Upper lobe of left lung (tissue), 6 donors: ENCODE data around the gene ZNF101. TPM values are rescaled to one million over a fixed set of nuclear protein-coding genes. Genes with fewer than 3 reads are reported as not detected.
"Not testable (repeated sequence)": the region's sequence is repeated elsewhere in the genome, so short reads cannot be mapped to it uniquely, and the experiment has no call there.

ENCODE experiments used
- ATAC-seq, 2 donors: fragments of 200-7000 bp; cut with Tn5 transposase; one replicate each; pipeline ENCODE4 v1.9.1; 2022; ENCODE audit warnings: mild to moderate bottlenecking in 2 of 2, moderate library complexity in 2 of 2; ENCODE audit not compliant: low FRiP score in 2 of 2
- DNase-seq, 2 donors: peaks; one replicate each; pipeline ENCODE4 v3.0.0-alpha.2; 2019 to 2020
- H3K27ac ChIP-seq, 4 donors: fragments of 200-600 bp; sonication (generic); one replicate each; pipeline ENCODE4 v1.5.1; 2016 to 2019
- H3K27me3 ChIP-seq, 4 donors: fragments of 200-600 bp; sonication (generic); one replicate each; pipeline ENCODE4 v1.5.1; 2017 to 2019
- H3K36me3 ChIP-seq, 4 donors: fragments of 200-600 bp; sonication (generic); one replicate each; pipeline ENCODE4 v1.5.1; 2016 to 2019
- H3K4me1 ChIP-seq, 4 donors: fragments of 200-600 bp; sonication (generic); one replicate each; pipeline ENCODE4 v1.5.1; 2018 to 2019
- H3K4me3 ChIP-seq, 4 donors: fragments of 200-600 bp; sonication (generic); one replicate each; pipeline ENCODE4 v1.5.1; 2017 to 2019; ENCODE audit warnings: mild to moderate bottlenecking in 2 of 4, moderate library complexity in 1 of 4
- H3K9me3 ChIP-seq, 4 donors: fragments of 200-600 bp; sonication (generic); one replicate each; pipeline ENCODE4 v1.5.1; 2018 to 2019
- EP300 ChIP-seq, 4 donors: sonication (generic); formaldehyde crosslinking; IDR thresholded peaks; one replicate each; pipeline ENCODE4 v1.5.1; 2017; ENCODE audit warnings: antibody characterized with exemption in 4 of 4, control low read depth in 2 of 4
- POLR2A ChIP-seq, 4 donors: fragments of 450-650 bp; IDR thresholded peaks; one replicate each; pipeline ENCODE4 v1.5.1; 2016 to 2017; ENCODE audit warnings: antibody characterized with exemption in 4 of 4, mild to moderate bottlenecking in 2 of 4
- POLR2AphosphoS5 ChIP-seq, 2 donors: sonication (generic); formaldehyde crosslinking; IDR thresholded peaks; one replicate each; pipeline ENCODE4 v1.5.1; 2017; ENCODE audit warnings: antibody characterized with exemption in 2 of 2
- WGBS, 2 donors: methylation state at CpG; one replicate each; pipeline ENCODE4 v1.1.5; 2017 to 2018; 5-methylcytosine and 5-hydroxymethylcytosine counted together
- total RNA-seq, 6 donors: library from RNA; depleted of rRNA in 4 of 6; stranded (reverse); fragments of >200 nt in 4 of 6; gene quantifications; one replicate each; pipeline versions ENCODE4 v1.1.0 to v1.2.1, GENCODE V29; 2016 to 2021
- TF ChIP-seq, protein P1 (sequence below), 6 experiments: fragments of 450-650 bp in 4 of 6; fragments of 200-600 bp in 2 of 6; sonication (generic) in 2 of 6; IDR thresholded peaks; one replicate each; pipeline ENCODE4 v1.5.1; 2016 to 2019; ENCODE audit warnings: antibody characterized with exemption in 6 of 6
- donor health status: DM: no; HTN: no; CAD: no; lungs with moderate emphysema.
- donor health status: DM: no; HTN: yes; CAD: no; lungs with severe emphysema.

The ZNF101 gene
- total RNA-seq, 6 donors from 2014 or later, result 3.4 to 16.1 (median 11.1) TPM

DNA sequence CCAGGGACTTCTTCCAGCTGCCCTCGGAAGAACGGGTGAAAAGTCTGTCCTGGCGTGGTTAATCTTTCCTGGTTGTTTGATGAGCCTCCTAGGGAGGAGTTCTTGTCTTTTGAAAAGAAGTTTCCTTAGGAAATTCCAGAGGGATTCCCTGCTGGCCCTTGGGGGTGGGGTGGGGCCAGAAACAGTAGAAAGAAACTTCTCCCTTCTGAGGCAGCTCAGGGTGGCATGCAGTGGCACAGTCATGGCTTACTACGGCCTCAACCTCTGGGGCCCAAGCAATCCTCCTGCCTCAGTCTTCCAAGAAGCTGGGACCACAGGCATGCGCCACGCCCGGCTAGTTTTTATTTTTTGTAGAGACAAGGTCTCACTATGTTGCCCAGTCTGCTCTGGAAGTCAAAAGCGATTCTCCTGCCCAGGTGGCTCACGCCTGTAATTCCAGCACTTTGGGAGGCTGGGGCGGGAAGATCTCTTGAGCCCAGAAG is 1.5 kb downstream of the ZNF101 start:
- WGBS, 2 donors, result 79 to 81% methylated on average over 9 to 10 of the region's 10 CpGs
- Histone ChIP-seq H3K27ac (peak overlapping the region in 1 of 4 donors; percentile 95), H3K9me3 (peaks cover 0 to 9% (median 2%) of the 10 kb centered on the region in 4 donors), H3K27me3 (no peaks in the 10 kb centered on the region), H3K36me3 (peaks cover 5 to 21% (median 10%) of the 10 kb centered on the region in 4 donors), H3K4me3 (peak overlapping the region in 3 of 4 donors; percentile 85 to 95 (median 95)), H3K4me1 (peaks cover 12 to 23% (median 15%) of the 10 kb centered on the region in 4 donors)
- TF ChIP-seq, protein P1, sequence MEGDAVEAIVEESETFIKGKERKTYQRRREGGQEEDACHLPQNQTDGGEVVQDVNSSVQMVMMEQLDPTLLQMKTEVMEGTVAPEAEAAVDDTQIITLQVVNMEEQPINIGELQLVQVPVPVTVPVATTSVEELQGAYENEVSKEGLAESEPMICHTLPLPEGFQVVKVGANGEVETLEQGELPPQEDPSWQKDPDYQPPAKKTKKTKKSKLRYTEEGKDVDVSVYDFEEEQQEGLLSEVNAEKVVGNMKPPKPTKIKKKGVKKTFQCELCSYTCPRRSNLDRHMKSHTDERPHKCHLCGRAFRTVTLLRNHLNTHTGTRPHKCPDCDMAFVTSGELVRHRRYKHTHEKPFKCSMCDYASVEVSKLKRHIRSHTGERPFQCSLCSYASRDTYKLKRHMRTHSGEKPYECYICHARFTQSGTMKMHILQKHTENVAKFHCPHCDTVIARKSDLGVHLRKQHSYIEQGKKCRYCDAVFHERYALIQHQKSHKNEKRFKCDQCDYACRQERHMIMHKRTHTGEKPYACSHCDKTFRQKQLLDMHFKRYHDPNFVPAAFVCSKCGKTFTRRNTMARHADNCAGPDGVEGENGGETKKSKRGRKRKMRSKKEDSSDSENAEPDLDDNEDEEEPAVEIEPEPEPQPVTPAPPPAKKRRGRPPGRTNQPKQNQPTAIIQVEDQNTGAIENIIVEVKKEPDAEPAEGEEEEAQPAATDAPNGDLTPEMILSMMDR (IDR thresholded peaks at IDR 0.05), result no peak
- TF ChIP-seq EP300 (IDR thresholded peaks at IDR 0.05), result no peak
- TF ChIP-seq POLR2AphosphoS5 (IDR thresholded peaks at IDR 0.05), result no peak
- no peak for TF ChIP-seq POLR2A (IDR thresholded peaks at IDR 0.05)
- DNase-seq (no peak), ATAC-seq (no peak)

DNA sequence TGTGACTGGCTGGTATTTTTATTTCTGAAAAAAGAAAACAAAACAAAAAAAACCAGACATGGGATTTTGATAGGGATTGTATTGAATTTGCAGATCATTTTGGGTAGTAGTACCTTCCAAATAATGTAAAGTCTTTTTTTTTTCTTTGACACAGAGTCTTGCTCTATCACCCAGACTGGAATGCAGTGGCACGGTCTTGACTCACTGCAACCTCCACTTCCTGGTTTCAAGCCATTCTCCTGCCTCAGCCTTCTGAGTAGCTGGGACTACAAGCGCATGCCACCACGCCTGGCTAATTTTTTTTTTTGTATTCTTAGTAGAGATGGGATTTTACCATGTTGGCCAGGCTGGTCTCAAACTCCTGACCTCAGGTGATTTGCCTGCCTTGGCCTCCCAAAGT is 4.2 kb downstream of the ZNF101 start:
- WGBS, 2 donors, result 90 to 94% methylated on average over 3 of the region's 3 CpGs
- peaks cover 12 to 19% (median 14%) of the 10 kb centered on the region in 4 donors for H3K4me1 ChIP-seq
- no peak for ATAC-seq
- H3K27me3 ChIP-seq, result no peaks in the 10 kb centered on the region
- no peak overlapping the region for H3K27ac ChIP-seq
- peaks cover 0 to 29% (median 7%) of the 10 kb centered on the region in 4 donors for H3K9me3 ChIP-seq
- H3K4me3 ChIP-seq, result no peak overlapping the region
- TF ChIP-seq POLR2A (IDR thresholded peaks at IDR 0.05) (no peak), POLR2AphosphoS5 (IDR thresholded peaks at IDR 0.05) (no peak), EP300 (IDR thresholded peaks at IDR 0.05) (no peak)
- TF ChIP-seq, protein P1 (IDR thresholded peaks at IDR 0.05), result no peak
- H3K36me3 ChIP-seq, result peaks cover 7 to 47% (median 14%) of the 10 kb centered on the region in 4 donors
- DNase-seq, result no peak

DNA sequence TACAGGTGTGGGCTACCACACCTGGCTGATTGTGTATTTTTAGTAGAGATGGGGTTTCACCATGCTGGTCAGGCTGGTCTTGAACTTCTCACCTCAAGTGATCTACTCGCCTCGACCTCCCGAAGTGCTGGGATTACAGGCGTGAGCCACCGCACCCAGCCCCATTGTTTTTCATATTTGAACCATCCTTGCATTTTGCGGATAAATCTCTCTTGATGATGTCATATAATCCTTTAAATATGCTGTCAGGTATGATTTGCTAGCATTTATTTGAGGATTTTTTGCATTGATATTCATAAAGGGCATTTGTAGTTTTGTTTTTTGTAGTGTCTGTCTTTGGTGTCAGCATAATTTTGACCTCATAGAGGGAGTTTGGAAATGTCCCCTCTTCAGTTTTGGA is 5.7 kb downstream of the ZNF101 start:
- no peak for ATAC-seq
- peaks cover 5 to 44% (median 18%) of the 10 kb centered on the region in 4 donors for H3K9me3 ChIP-seq
- H3K4me3 ChIP-seq, result no peak overlapping the region

DNA sequence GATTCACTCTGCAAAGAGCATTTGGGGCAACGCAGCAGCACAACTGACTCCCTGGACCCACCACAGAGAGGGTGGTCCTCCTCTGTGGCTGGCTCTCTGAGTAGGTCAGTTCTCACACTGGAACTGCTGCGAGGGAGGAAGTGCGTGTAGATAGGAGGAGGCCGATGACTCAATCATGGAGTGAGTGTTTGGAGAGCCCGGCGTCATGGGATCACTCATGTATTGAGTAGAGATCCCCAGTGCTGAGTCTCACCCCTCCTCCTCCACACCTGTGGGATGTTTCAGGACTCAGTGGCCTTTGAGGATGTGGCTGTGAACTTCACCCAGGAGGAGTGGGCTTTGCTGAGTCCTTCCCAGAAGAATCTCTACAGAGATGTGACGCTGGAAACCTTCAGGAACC is 8.9 kb downstream of the ZNF101 start:
- H3K36me3 ChIP-seq, result peaks cover 26 to 78% (median 46%) of the 10 kb centered on the region in 4 donors
- no peak overlapping the region for H3K4me3 ChIP-seq
- H3K9me3 ChIP-seq, result peaks cover 5 to 67% (median 44%) of the 10 kb centered on the region in 4 donors
- no peaks in the 10 kb centered on the region for H3K27me3 ChIP-seq
- H3K27ac ChIP-seq, result no peak overlapping the region
- TF ChIP-seq POLR2AphosphoS5 (IDR thresholded peaks at IDR 0.05), result no peak
- TF ChIP-seq POLR2A (IDR thresholded peaks at IDR 0.05), result no peak
- ATAC-seq (no peak), DNase-seq (no peak)
- H3K4me1 ChIP-seq, result no peaks in the 10 kb centered on the region
- 96 to 98% methylated on average over 7 of the region's 7 CpGs for WGBS, 2 donors

More for the DNA sequence above, 5.7 kb downstream of the ZNF101 start:
- TF ChIP-seq, protein P1 (IDR thresholded peaks at IDR 0.05), result no peak
- no peak for TF ChIP-seq POLR2AphosphoS5 (IDR thresholded peaks at IDR 0.05)
- no peak for TF ChIP-seq EP300 (IDR thresholded peaks at IDR 0.05)
- TF ChIP-seq POLR2A (IDR thresholded peaks at IDR 0.05), result no peak
- DNase-seq, result no peak
- Histone ChIP-seq H3K4me1 (peaks cover 7 to 12% (median 10%) of the 10 kb centered on the region in 4 donors), H3K27me3 (no peaks in the 10 kb centered on the region), H3K36me3 (peaks cover 17 to 62% (median 29%) of the 10 kb centered on the region in 4 donors), H3K27ac (no peak overlapping the region)
- 98 to 99% methylated on average over 6 of the region's 6 CpGs for WGBS, 2 donors

DNA sequence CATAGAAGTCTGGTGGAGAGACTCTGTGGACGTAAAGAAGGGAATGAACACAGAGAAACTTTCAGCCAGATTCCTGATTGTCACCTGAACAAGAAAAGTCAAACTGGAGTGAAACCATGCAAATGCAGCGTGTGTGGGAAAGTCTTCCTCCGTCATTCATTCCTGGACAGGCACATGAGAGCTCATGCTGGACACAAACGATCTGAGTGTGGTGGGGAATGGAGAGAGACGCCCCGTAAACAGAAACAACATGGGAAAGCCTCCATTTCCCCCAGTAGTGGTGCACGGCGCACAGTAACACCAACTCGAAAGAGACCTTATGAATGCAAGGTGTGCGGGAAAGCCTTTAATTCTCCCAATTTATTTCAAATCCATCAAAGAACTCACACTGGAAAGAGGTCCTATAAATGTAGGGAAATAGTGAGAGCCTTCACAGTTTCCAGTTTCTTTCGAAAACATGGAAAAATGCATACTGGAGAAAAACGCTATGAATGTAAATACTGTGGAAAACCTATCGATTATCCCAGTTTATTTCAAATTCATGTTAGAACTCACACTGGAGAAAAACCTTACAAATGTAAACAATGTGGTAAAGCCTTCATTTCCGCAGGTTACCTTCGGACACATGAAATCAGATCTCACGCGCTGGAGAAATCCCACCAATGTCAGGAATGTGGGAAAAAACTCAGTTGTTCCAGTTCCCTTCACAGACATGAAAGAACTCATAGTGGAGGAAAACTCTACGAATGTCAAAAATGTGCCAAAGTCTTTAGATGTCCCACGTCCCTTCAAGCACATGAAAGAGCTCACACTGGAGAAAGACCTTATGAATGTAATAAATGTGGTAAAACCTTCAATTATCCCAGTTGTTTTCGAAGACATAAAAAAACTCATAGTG is 10.8 kb downstream of the ZNF101 start:
- no peaks in the 10 kb centered on the region for H3K27me3 ChIP-seq
- no peak overlapping the region for H3K27ac ChIP-seq
- H3K4me1 ChIP-seq, result no peaks in the 10 kb centered on the region
- ATAC-seq, result no peak
- DNase-seq, result no peak
- peaks cover 5 to 64% (median 51%) of the 10 kb centered on the region in 4 donors for H3K9me3 ChIP-seq
- TF ChIP-seq POLR2A (IDR thresholded peaks at IDR 0.05) (no peak), POLR2AphosphoS5 (IDR thresholded peaks at IDR 0.05) (no peak), EP300 (IDR thresholded peaks at IDR 0.05) (no peak)
- TF ChIP-seq, protein P1 (IDR thresholded peaks at IDR 0.05), result no peak
- 96 to 97% methylated on average over 20 of the region's 20 CpGs for WGBS, 2 donors
- H3K4me3 ChIP-seq, result no peak overlapping the region
- H3K36me3 ChIP-seq, result peaks cover 21 to 61% (median 43%) of the 10 kb centered on the region in 4 donors

DNA sequence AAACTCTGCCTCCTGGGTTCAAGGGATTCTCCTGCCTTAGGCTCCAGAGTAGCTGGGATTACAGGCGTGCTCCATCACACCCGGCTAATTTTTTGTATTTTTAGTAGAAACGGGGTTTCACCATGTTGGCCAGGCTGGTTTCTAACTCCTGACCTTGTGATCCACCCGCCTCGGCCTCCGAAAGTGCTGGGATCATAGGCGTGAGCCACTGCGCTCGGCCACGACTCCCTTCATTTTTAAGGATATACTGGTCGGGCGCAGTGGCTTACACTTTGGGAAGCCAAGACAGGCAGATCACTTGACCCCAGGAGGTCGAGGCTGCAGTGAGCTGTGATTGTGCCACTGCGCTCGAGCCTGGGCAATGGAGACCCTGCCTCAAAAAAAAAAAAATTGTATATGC is 17.5 kb downstream of the ZNF101 start:
- not testable (repeated sequence) for H3K36me3 ChIP-seq, H3K27me3 ChIP-seq, H3K4me3 ChIP-seq, ATAC-seq, H3K27ac ChIP-seq, H3K4me1 ChIP-seq, DNase-seq
- peaks cover 0 to 42% (median 37%) of the 10 kb centered on the region in 4 donors for H3K9me3 ChIP-seq
- whole genome bisulfite sequencing, 2 donors, result 98% methylated on average over 15 of the region's 15 CpGs
